ENCODE results near the gene ARHGDIB.

The ARHGDIB gene

GRCh38 chr12:14931359-14931758, 30.0 kb downstream of the ARHGDIB start:
- DNase-seq = no peak

GRCh38 chr12:14930299-14930698, 31.1 kb downstream of the ARHGDIB start:
- no peak for DNase-seq

GRCh38 chr12:14928931-14929330, 32.5 kb downstream of the ARHGDIB start:
- peak; percentile 52 for DNase-seq

GRCh38 chr12:14927267-14927666, 34.1 kb downstream of the ARHGDIB start:
- no peak for DNase-seq

GRCh38 chr12:14924541-14924940, 36.9 kb downstream of the ARHGDIB start:
- no peak for DNase-seq

- DNase-seq = no peak
Measured at GRCh38 chr12:14923944-14924343, 37.5 kb downstream of the ARHGDIB start.

GRCh38 chr12:14921218-14921617, 40.2 kb downstream of the ARHGDIB start:
- no peak for DNase-seq

GRCh38 chr12:14920475-14921126, 40.8 kb downstream of the ARHGDIB start:
- DNase-seq = no peak

GRCh38 chr12:14919455-14919854, 41.9 kb downstream of the ARHGDIB start:
- no peak for DNase-seq

- no peak for DNase-seq
Measured at GRCh38 chr12:14915736-14916135, 45.7 kb downstream of the ARHGDIB start.

- no peak for DNase-seq
Measured at GRCh38 chr12:14913381-14913781, 48.0 kb downstream of the ARHGDIB start.

- no peak for DNase-seq
Measured at GRCh38 chr12:14911131-14911530, 50.3 kb downstream of the ARHGDIB start.

- DNase-seq = no peak
Measured at GRCh38 chr12:14910090-14910915, 51.1 kb downstream of the ARHGDIB start.

GRCh38 chr12:14907953-14908352, 53.4 kb downstream of the ARHGDIB start:
- no peak for DNase-seq

GRCh38 chr12:14906114-14906513, 55.3 kb downstream of the ARHGDIB start:
- no peak for DNase-seq

GRCh38 chr12:14905269-14906004, 56.0 kb downstream of the ARHGDIB start:
- no peak for DNase-seq

- DNase-seq = no peak
Measured at GRCh38 chr12:14904854-14905253, 56.5 kb downstream of the ARHGDIB start.

GRCh38 chr12:14903386-14904098, 57.9 kb downstream of the ARHGDIB start:
- DNase-seq = no peak

- no peak for DNase-seq
Measured at GRCh38 chr12:14902465-14902864, 58.9 kb downstream of the ARHGDIB start.

- DNase-seq = no peak
Measured at GRCh38 chr12:14901228-14901562, 60.2 kb downstream of the ARHGDIB start.

- DNase-seq = no peak
Measured at GRCh38 chr12:14900521-14901227, 60.7 kb downstream of the ARHGDIB start.
